K562 (cell line): Measurements from ENCODE around the gene ANK3. TPM values are rescaled to one million over a fixed set of nuclear protein-coding genes. Genes with fewer than 3 reads are reported as not detected.

Source experiments
- ID3 ChIP-seq, 2 experiments: fragments of 250-450 bp in 1 of 2; fragments of 450-650 bp in 1 of 2; sonication (Bioruptor Pico) in 1 of 2; IDR thresholded peaks; 2 replicates each; pipeline versions ENCODE4 v1.6.1 to v1.8.0; 2016 to 2021; ENCODE audit warnings: mild to moderate bottlenecking in 2 of 2, moderate library complexity in 2 of 2, missing compliant biosample characterization in 1 of 2, missing genetic modification characterization in 1 of 2
- LEF1 ChIP-seq: fragments of 450-650 bp; IDR thresholded peaks from 2 replicates; pipeline ENCODE4 v1.6.1; 2016; ENCODE audit warnings: mild to moderate bottlenecking
- SMARCB1 ChIP-seq: IDR thresholded peaks from 2 replicates; pipeline ENCODE4 v1.6.1; 2011; ENCODE audit warnings: improper control_type of control experiment, low read depth; ENCODE audit not compliant: insufficient read length
- TAF1 ChIP-seq: IDR thresholded peaks from 2 replicates; pipeline ENCODE4 v1.6.1; 2011; ENCODE audit warnings: mild to moderate bottlenecking, low read length, moderate library complexity; ENCODE audit not compliant: insufficient read depth, control insufficient read depth, severe bottlenecking; ENCODE audit errors: extremely low read depth
- ZNF449 ChIP-seq: fragments of 250-450 bp; sonication (Bioruptor Pico); IDR thresholded peaks from 2 replicates; pipeline ENCODE4 v1.8.0; 2022; ENCODE audit warnings: moderate library complexity, mild to moderate bottlenecking, inconsistent platforms
- ZNF586 ChIP-seq: fragments of 450-650 bp; formaldehyde crosslinking; conservative IDR thresholded peaks from 2 replicates; pipeline ENCODE4 v1.4.0; 2020; ENCODE audit warnings: mild to moderate bottlenecking, moderate library complexity
- polyA plus RNA-seq, 8 experiments: library from polyadenylated mRNA; depleted of rRNA in 4 of 8; stranded (reverse) in 5 of 8; unstranded in 3 of 8; fragments of >200 nt; fragmentation: Nextera tagmentation in 2 of 8; fragmentation: Illumina TruSeq in 1 of 8; extraction: Ambion mirVana in 2 of 8; extraction: Trizol in 1 of 8; gene quantifications; 2 replicates each; pipeline versions ENCODE4 v1.2.1 to v1.2.3, GENCODE V29; 2011 to 2014; ENCODE audit warnings: inconsistent platforms in 1 of 8, missing spikeins in 1 of 8
- total RNA-seq, 7 experiments: library from RNA; depleted of rRNA in 6 of 7; stranded (reverse); fragments of >200 nt in 6 of 7; fragmentation: Illumina TruSeq in 2 of 7; extraction: Trizol in 2 of 7; gene quantifications; 2 replicates each; pipeline versions ENCODE4 v1.2.1 to v1.2.3, GENCODE V29; 2011 to 2021; ENCODE audit warnings: low replicate concordance in 1 of 7
- TF ChIP-seq, protein P1 (sequence below): fragments of 450-650 bp; IDR thresholded peaks from 2 replicates; pipeline ENCODE4 v1.6.1; 2016; ENCODE audit warnings: low read depth

The ANK3 gene
- total and polyA plus RNA-seq, 9 of the 15 experiments (the other 6 are each of a cell fraction or from before 2014, with no cell fraction given): 10.0 to 32.3 (median 17.9) TPM

DNA sequence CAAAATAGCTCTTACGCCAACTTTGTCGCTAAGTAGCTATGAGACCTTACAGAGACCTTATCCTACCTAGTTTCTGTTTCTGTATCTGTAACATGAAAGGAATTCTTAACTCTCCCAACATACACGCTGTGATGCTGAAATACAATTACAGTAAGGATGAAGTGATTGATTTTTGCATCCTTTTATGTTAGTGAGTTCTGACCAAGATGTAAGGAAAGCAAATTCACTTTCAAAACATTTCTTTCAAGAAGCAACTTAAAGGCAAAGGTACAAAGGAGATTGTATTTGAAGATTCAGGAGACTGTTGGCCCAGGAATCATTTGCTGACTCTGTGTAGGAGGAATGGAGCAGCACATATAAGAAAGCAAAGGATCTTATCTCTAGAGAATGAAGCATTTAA lies 7.1 kb upstream of the ANK3 start (continued):
- TF ChIP-seq, protein P1, sequence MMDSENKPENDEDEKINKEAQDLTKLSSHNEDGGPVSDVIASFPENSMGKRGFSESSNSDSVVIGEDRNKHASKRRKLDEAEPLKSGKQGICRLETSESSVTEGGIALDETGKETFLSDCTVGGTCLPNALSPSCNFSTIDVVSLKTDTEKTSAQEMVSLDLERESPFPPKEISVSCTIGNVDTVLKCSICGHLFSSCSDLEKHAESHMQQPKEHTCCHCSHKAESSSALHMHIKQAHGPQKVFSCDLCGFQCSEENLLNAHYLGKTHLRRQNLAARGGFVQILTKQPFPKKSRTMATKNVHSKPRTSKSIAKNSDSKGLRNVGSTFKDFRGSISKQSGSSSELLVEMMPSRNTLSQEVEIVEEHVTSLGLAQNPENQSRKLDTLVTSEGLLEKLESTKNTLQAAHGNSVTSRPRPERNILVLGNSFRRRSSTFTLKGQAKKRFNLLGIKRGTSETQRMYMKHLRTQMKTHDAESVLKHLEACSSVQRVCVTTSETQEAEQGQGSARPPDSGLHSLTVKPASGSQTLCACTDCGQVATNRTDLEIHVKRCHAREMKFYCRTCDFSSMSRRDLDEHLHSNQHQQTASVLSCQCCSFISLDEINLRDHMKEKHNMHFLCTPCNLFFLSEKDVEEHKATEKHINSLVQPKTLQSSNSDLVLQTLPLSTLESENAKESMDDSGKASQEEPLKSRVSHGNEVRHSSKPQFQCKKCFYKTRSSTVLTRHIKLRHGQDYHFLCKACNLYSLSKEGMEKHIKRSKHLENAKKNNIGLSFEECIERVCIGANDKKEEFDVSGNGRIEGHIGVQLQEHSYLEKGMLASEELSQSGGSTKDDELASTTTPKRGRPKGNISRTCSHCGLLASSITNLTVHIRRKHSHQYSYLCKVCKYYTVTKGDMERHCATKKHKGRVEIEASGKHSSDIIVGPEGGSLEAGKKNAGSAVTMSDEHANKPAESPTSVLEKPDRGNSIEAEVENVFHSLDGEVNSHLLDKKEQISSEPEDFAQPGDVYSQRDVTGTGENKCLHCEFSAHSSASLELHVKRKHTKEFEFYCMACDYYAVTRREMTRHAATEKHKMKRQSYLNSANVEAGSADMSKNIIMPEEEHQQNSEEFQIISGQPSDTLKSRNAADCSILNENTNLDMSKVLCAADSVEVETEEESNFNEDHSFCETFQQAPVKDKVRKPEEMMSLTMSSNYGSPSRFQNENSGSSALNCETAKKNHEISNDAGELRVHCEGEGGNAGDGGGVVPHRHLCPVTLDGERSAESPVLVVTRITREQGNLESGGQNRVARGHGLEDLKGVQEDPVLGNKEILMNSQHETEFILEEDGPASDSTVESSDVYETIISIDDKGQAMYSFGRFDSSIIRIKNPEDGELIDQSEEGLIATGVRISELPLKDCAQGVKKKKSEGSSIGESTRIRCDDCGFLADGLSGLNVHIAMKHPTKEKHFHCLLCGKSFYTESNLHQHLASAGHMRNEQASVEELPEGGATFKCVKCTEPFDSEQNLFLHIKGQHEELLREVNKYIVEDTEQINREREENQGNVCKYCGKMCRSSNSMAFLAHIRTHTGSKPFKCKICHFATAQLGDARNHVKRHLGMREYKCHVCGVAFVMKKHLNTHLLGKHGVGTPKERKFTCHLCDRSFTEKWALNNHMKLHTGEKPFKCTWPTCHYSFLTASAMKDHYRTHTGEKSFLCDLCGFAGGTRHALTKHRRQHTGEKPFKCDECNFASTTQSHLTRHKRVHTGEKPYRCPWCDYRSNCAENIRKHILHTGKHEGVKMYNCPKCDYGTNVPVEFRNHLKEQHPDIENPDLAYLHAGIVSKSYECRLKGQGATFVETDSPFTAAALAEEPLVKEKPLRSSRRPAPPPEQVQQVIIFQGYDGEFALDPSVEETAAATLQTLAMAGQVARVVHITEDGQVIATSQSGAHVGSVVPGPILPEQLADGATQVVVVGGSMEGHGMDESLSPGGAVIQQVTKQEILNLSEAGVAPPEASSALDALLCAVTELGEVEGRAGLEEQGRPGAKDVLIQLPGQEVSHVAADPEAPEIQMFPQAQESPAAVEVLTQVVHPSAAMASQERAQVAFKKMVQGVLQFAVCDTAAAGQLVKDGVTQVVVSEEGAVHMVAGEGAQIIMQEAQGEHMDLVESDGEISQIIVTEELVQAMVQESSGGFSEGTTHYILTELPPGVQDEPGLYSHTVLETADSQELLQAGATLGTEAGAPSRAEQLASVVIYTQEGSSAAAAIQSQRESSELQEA: no peak
- TF ChIP-seq ZNF449 (CRISPR knock-in tag) (no peak), TAF1 (no peak), ZNF586 (CRISPR knock-in tag) (no peak), ID3 (CRISPR knock-in tag; IDR thresholded peaks at IDR 0.05) (no peak), ID3 (tag; IDR thresholded peaks at IDR 0.05) (no peak), SMARCB1 (no peak), LEF1 (no peak)
